Activated CD4-positive, alpha-beta T cell treated with anti-CD3 and anti-CD28 coated beads, Interleukin-2, amount 10 ng/mL, durations not matched to agents 24 days and 14 days (primary cell): Measurements from ENCODE around the gene SH2D7. TPM values are rescaled to one million over a fixed set of nuclear protein-coding genes. Genes with fewer than 3 reads are reported as not detected.
A peak's percentile ranks its signal among the peaks of the same experiment; 100 is the strongest.
"Not testable (repeated sequence)": the region's sequence is repeated elsewhere in the genome, so short reads cannot be mapped to it uniquely, and the experiment has no call there.

Experiments used
- DNase-seq: peaks from one replicate; pipeline ENCODE4 v3.0.0; 2022
- H3K27ac Mint-ChIP-seq: one replicate; pipeline ENCODE4 v1.8.0; 2022; ENCODE audit warnings: mild to moderate bottlenecking, mixed read lengths
- H3K27me3 Mint-ChIP-seq: one replicate; pipeline ENCODE4 v1.8.0; 2022; ENCODE audit warnings: mixed read lengths
- H3K36me3 Mint-ChIP-seq: one replicate; pipeline ENCODE4 v1.8.0; 2022; ENCODE audit warnings: low read depth, mild to moderate bottlenecking, mixed read lengths
- H3K4me1 Mint-ChIP-seq: one replicate; pipeline ENCODE4 v1.8.0; 2021; ENCODE audit warnings: mixed read lengths
- H3K4me3 Mint-ChIP-seq: one replicate; pipeline ENCODE4 v1.8.0; 2022; ENCODE audit warnings: mild to moderate bottlenecking, moderate library complexity, mixed read lengths
- H3K9me3 Mint-ChIP-seq: one replicate; pipeline ENCODE4 v1.8.0; 2021; ENCODE audit warnings: mixed read lengths
- intact Hi-C: fragments of 100-400 bp; cut with micrococcal nuclease; formaldehyde crosslinking; loops from one replicate; pipeline ENCODE4 v1.15.1; 2023
- total RNA-seq: library from RNA; stranded (reverse); gene quantifications from 2 replicates; pipeline ENCODE4 v1.2.3, GENCODE V29; 2022

Gene SH2D7
- total RNA-seq, 1 donor from 2014 or later = not detected

DNA sequence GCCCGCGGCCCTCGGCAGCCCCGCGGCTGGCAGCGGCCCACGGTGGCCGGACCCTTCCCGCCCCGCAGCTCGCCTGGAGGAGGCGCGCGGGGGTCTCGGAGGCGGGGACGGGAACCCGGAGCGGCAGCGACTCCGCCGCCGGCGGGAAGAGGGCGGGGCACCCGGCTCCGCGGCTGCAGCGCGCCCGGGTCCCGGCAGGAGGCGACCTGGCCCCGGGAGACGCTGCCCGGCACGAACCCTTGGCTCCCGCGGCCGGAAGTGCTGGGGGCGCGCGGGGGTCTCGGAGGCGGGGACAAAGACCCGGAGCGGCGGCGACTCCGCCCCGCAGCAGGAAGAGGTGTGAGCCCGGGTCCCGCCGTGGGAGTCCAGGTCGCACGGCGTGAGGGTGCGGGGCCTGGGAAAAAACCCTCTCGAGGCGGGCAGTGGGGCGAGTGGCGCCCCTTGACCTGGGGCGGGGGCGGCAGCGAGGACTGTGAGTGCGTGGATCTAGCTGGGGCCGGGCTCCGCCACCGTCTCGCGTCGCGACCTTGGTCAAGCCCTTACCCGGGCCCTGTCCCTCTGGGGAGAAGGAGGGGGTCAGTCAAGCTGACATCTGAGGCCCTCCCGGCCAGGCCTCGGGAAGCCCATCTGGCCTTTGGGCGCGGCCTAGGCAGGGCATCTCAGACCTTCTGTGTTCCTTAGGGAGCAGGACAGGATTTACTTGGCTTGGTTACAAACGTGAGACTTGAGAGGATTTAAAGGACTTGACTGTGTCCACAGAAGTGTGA, 39.1 kb downstream of the SH2D7 start, which contains the start of gene CIB2:
CIB2 (minus strand) TSS at position 151 of the 767 bp plus-strand sequence. CDS start 230 bp downstream, outside the sequence.
- Mint-ChIP-seq H3K9me3 (no peaks in the 10 kb centered on the region), H3K27me3 (no peaks in the 10 kb centered on the region), H3K36me3 (no peaks in the 10 kb centered on the region), H3K4me1 (peaks cover 28% of the 10 kb centered on the region), H3K4me3 (peak within 1 kb of the TSS; percentile 84), H3K27ac (peak within 1 kb of the TSS; percentile 87)
- intact Hi-C loops = loop anchor here (1.0 to 5.0 kb wide), 4 partner anchors 18 to 111 kb away; partner anchors contain the start of gene IDH3A
- peak; percentile 96 for DNase-seq

DNA sequence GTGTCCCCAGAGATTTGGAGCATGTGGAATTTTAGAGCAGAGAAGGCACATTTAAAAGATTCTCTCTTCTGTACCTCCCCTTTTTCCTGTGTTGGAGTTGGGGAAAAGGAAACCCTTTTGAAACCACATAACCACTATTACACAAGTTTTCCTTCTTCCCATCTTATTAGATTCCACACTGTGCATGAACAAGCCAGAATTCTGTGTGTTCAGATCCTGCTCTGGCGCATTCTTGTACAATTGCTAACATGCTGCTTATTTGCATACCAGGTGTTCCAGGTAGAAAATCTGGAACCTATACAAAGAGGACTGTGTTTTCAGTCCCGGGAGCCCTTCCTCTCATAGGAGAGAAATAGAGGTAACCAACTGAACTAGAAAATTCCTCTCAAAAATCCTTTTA, 41.4 kb downstream of the SH2D7 start:
- Mint-ChIP-seq H3K9me3 (no peaks in the 10 kb centered on the region), H3K27me3 (no peaks in the 10 kb centered on the region), H3K4me1 (peaks cover 21% of the 10 kb centered on the region), H3K27ac (no peak overlapping the region), H3K36me3 (no peaks in the 10 kb centered on the region), H3K4me3 (no peak overlapping the region)
- intact Hi-C loops = loop anchor here (5.0 kb wide), 2 partner anchors 38 to 108 kb away; no protein-coding TSS in a partner anchor
- DNase-seq = no peak

DNA sequence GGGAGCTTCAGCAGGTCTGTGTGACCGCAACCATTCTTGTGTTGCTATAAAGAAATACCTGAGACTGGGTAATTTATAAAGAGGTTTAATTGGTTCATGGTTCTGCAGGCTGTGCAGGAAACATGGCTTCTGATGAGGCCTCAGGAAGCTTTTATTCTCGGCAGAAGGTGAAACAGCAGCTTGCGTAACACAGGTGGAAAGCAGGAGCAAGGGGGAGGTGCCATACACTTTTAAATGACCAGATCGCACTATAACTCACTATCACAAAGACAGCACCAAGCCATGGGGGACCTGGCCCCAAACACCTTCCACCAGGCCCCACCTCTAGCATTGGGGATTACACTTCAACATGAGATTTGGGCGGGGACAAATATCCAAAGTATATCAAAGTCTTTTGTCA, 47.2 kb downstream of the SH2D7 start:
- DNase-seq = no peak
- intact Hi-C loops = no loop called here
- H3K36me3 Mint-ChIP-seq = no peaks in the 10 kb centered on the region
- H3K4me3 Mint-ChIP-seq = no peak overlapping the region
- H3K27ac Mint-ChIP-seq = no peak overlapping the region
- H3K27me3 Mint-ChIP-seq = no peaks in the 10 kb centered on the region
- H3K4me1 Mint-ChIP-seq = no peaks in the 10 kb centered on the region
- no peaks in the 10 kb centered on the region for H3K9me3 Mint-ChIP-seq

DNA sequence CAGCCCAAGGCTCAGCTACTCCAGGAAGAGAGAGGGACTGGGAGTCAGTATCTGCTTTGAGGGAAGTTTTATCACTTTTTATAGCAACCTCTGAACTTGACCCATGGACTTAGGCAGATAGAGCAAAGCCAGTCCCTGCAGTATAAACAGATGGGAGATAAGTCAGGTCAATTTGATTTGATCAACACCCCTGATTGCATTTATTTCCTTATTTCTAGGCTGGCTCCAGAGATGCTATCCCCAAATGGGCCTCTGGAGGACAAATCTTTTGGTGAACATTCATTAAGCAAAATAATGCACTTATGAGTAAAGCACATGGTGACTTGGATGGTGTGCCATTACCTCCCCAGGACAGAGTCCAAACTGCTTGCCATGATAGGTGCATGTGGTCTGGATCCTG, 47.9 kb downstream of the SH2D7 start:
- Mint-ChIP-seq H3K27me3 (no peaks in the 10 kb centered on the region), H3K4me1 (no peaks in the 10 kb centered on the region), H3K27ac (no peak overlapping the region), H3K9me3 (no peaks in the 10 kb centered on the region), H3K4me3 (no peak overlapping the region), H3K36me3 (no peaks in the 10 kb centered on the region)
- intact Hi-C loops = no loop called here
- DNase-seq = no peak

DNA sequence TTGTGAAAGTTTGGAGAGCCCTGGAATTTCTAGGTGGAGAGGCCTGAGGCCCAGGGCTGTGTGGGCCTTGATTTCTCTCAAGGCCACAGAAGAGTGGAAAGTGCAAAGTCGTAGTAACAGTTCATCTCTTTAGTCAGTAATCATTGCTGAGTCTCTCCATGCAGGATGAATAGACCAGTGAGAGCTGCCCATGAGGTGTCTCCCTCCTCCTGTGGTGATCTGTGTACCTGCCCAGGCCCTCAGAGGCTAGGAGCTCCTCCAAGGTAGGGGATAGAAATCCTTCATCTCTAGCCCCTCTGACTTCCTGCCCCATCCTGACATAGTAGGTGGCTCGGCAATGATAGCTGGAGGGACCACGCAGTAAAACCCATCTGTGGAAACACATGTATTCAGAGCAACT, 50.0 kb downstream of the SH2D7 start:
- no peak for DNase-seq
- no peak overlapping the region for H3K4me3 Mint-ChIP-seq
- no peak overlapping the region for H3K27ac Mint-ChIP-seq
- no peaks in the 10 kb centered on the region for H3K36me3 Mint-ChIP-seq
- no peaks in the 10 kb centered on the region for H3K27me3 Mint-ChIP-seq
- intact Hi-C loops = no loop called here
- peaks cover 3% of the 10 kb centered on the region for H3K4me1 Mint-ChIP-seq
- H3K9me3 Mint-ChIP-seq = no peaks in the 10 kb centered on the region

DNA sequence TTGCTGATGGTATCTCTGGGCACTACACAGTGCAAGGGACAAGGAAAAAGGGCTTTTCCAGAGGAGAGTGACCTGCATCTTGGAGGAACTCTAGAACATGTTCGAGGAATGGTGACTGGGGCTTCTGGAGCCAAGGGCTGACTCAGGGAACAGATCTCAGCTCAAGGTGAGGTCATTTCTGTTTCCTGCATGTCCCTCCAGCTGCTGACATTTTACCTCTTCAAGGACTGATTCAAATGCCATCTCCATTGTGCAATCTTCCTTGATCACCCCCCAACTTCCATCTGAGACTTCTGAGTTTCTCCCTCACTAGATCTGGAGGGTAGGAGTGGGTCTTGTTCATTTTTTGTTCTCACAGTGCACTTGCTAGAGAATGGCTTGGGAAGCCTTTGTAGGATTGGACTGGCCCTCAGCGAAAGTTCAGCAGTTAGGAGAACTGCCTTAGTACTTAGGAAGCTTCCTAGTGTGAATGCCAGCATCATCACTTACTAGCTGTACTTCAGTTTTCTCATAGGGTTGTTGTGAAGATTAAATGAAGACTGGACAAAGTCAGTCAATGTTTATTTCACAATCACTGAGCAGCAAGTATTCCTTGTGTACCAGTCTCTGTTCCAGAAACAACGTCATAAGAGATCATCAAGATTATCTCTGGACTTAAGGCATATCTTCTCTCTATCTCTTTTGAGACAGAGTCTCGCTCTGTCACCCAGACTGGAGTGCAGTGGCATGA, 54.2 kb downstream of the SH2D7 start:
- H3K36me3 Mint-ChIP-seq = peaks cover 15% of the 10 kb centered on the region
- intact Hi-C loops = no loop called here
- no peaks in the 10 kb centered on the region for H3K27me3 Mint-ChIP-seq
- H3K4me3 Mint-ChIP-seq = no peak overlapping the region
- no peaks in the 10 kb centered on the region for H3K9me3 Mint-ChIP-seq
- no peak for DNase-seq
- H3K4me1 Mint-ChIP-seq = peaks cover 27% of the 10 kb centered on the region
- no peak overlapping the region for H3K27ac Mint-ChIP-seq

GRCh38 chr15:78147566-78147965, 55.2 kb downstream of the SH2D7 start:
- H3K27ac Mint-ChIP-seq = no peak overlapping the region
- H3K9me3 Mint-ChIP-seq = no peaks in the 10 kb centered on the region
- H3K4me1 Mint-ChIP-seq = peaks cover 28% of the 10 kb centered on the region
- DNase-seq = no peak
- intact Hi-C loops = no loop called here
- no peaks in the 10 kb centered on the region for H3K27me3 Mint-ChIP-seq
- peaks cover 16% of the 10 kb centered on the region for H3K36me3 Mint-ChIP-seq
- H3K4me3 Mint-ChIP-seq = peak overlapping the region; percentile 51

GRCh38 chr15:78148392-78149067, 56.2 kb downstream of the SH2D7 start:
- H3K27ac Mint-ChIP-seq = peak overlapping the region; percentile 85
- H3K4me3 Mint-ChIP-seq = peak overlapping the region; percentile 98
- no peak for DNase-seq
- peaks cover 38% of the 10 kb centered on the region for H3K4me1 Mint-ChIP-seq
- no peaks in the 10 kb centered on the region for H3K9me3 Mint-ChIP-seq
- H3K27me3 Mint-ChIP-seq = no peaks in the 10 kb centered on the region
- intact Hi-C loops = loop anchor here (1.0 kb wide), 4 partner anchors 17 to 290 kb away; partner anchors contain the start of genes CIB2, IREB2 and SKIC8
- H3K36me3 Mint-ChIP-seq = peaks cover 25% of the 10 kb centered on the region

GRCh38 chr15:78149068-78149804, 56.9 kb downstream of the SH2D7 start, which contains the start of gene IDH3A:
TSS of gene IDH3A (plus strand) at chr15:78149362. CDS start at chr15:78149404, 42 bp downstream.
- peak within 1 kb of the TSS; percentile 93 for H3K27ac Mint-ChIP-seq
- H3K36me3 Mint-ChIP-seq = peaks cover 25% of the 10 kb centered on the region
- no peaks in the 10 kb centered on the region for H3K9me3 Mint-ChIP-seq
- H3K4me3 Mint-ChIP-seq = peak within 1 kb of the TSS; percentile 98
- H3K27me3 Mint-ChIP-seq = no peaks in the 10 kb centered on the region
- peak; percentile 100 for DNase-seq
- intact Hi-C loops = loop anchor here (1.0 kb wide), 4 partner anchors 18 to 289 kb away; partner anchors contain the start of genes CIB2, IREB2 and SKIC8
- H3K4me1 Mint-ChIP-seq = peaks cover 38% of the 10 kb centered on the region

- H3K9me3 Mint-ChIP-seq = no peaks in the 10 kb centered on the region
- H3K27me3 Mint-ChIP-seq = no peaks in the 10 kb centered on the region
- H3K36me3 Mint-ChIP-seq = peaks cover 25% of the 10 kb centered on the region
- H3K27ac Mint-ChIP-seq = peak overlapping the region; percentile 93
- peak; percentile 67 for DNase-seq
- H3K4me3 Mint-ChIP-seq = peak overlapping the region; percentile 98
- intact Hi-C loops = loop anchor here (1.0 kb wide), 4 partner anchors 17 to 288 kb away; partner anchors contain the start of genes CIB2, IREB2 and SKIC8
- H3K4me1 Mint-ChIP-seq = peaks cover 40% of the 10 kb centered on the region
These were observed 57.7 kb downstream of the SH2D7 start for GRCh38 chr15:78149805-78150751.

- Mint-ChIP-seq H3K4me3 (peak overlapping the region; percentile 98), H3K36me3 (peaks cover 28% of the 10 kb centered on the region), H3K27ac (peak overlapping the region; percentile 6), H3K4me1 (peaks cover 42% of the 10 kb centered on the region)
- H3K27me3 Mint-ChIP-seq, intact Hi-C loops, H3K9me3 Mint-ChIP-seq, DNase-seq: not testable (repeated sequence)
These were observed 58.7 kb downstream of the SH2D7 start for GRCh38 chr15:78151075-78151474.
